ENCODE measurements around the gene TARS3. TPM values are rescaled to one million over a fixed set of nuclear protein-coding genes. Genes with fewer than 3 reads are reported as not detected.

TARS3 gene
- total and polyA plus RNA-seq, 2 donors from 2014 or later: 7.8 to 13.8 TPM

- no peak overlapping the region for H3K4me3 ChIP-seq (ENCODE audit: low read length in 3 of 3)
- intact Hi-C loops (cut with DNase I): no loop called here
- H3K27me3 ChIP-seq (ENCODE audit: control insufficient read depth, insufficient read depth, low read length): no peaks in the 10 kb centered on the region
- DNase-seq (no peak), FAIRE-seq (no peak)
- no peaks in the 10 kb centered on the region for H3K4me1 ChIP-seq (ENCODE audit: control insufficient read depth in 2 of 3, insufficient read depth in 2 of 3, low read depth in 1 of 3, low read length in 3 of 3)
- TF ChIP-seq CTCF (IDR thresholded peaks at IDR 0.05; ENCODE audit: borderline replicate concordance, extremely low read depth, insufficient read depth): no peak
- H3K27ac ChIP-seq (ENCODE audit: low read depth in 2 of 2, low read length in 2 of 2): no peak overlapping the region
- H3K9ac ChIP-seq (ENCODE audit: low read length in 3 of 3): no peak overlapping the region
- peaks cover 0 to 9% (median 0%) of the 10 kb centered on the region in 3 donors for H3K36me3 ChIP-seq (ENCODE audit: control insufficient read depth in 2 of 3, insufficient read depth in 3 of 3, low read length in 3 of 3)
- H3K9me3 ChIP-seq (ENCODE audit: control insufficient read depth in 2 of 3, insufficient read depth in 1 of 3, low read length in 3 of 3): no peaks in the 10 kb centered on the region
These were observed 34.4 kb downstream of the TARS3 start for GRCh38 chr15:101689901-101690300.

GRCh38 chr15:101686718-101687117, 37.6 kb downstream of the TARS3 start:
- H3K36me3 ChIP-seq (ENCODE audit: control insufficient read depth in 2 of 3, insufficient read depth in 3 of 3, low read length in 3 of 3): peaks cover 0 to 24% (median 8%) of the 10 kb centered on the region in 3 donors
- no peak overlapping the region for H3K4me3 ChIP-seq (ENCODE audit: low read length in 3 of 3)
- no peak for DNase-seq
- H3K9me3 ChIP-seq (ENCODE audit: control insufficient read depth in 2 of 3, insufficient read depth in 1 of 3, low read length in 3 of 3): no peaks in the 10 kb centered on the region
- intact Hi-C loops (cut with DNase I): no loop called here
- H3K9ac ChIP-seq (ENCODE audit: low read length in 3 of 3): no peak overlapping the region
- H3K27ac ChIP-seq (ENCODE audit: low read depth in 2 of 2, low read length in 2 of 2): no peak overlapping the region
- TF ChIP-seq CTCF (IDR thresholded peaks at IDR 0.05; ENCODE audit: borderline replicate concordance, extremely low read depth, insufficient read depth): no peak
- no peaks in the 10 kb centered on the region for H3K27me3 ChIP-seq (ENCODE audit: control insufficient read depth, insufficient read depth, low read length)
- FAIRE-seq: no peak
- H3K4me1 ChIP-seq (ENCODE audit: control insufficient read depth in 2 of 3, insufficient read depth in 2 of 3, low read depth in 1 of 3, low read length in 3 of 3): no peaks in the 10 kb centered on the region

GRCh38 chr15:101684877-101685276, 39.4 kb downstream of the TARS3 start:
- Histone ChIP-seq H3K27me3 (ENCODE audit: control insufficient read depth, insufficient read depth, low read length) (no peaks in the 10 kb centered on the region), H3K4me1 (ENCODE audit: control insufficient read depth in 2 of 3, insufficient read depth in 2 of 3, low read depth in 1 of 3, low read length in 3 of 3) (no peaks in the 10 kb centered on the region), H3K4me3 (ENCODE audit: low read length in 3 of 3) (no peak overlapping the region), H3K27ac (ENCODE audit: low read depth in 2 of 2, low read length in 2 of 2) (no peak overlapping the region), H3K9ac (ENCODE audit: low read length in 3 of 3) (no peak overlapping the region), H3K36me3 (ENCODE audit: control insufficient read depth in 2 of 3, insufficient read depth in 3 of 3, low read length in 3 of 3) (peaks cover 0 to 29% (median 7%) of the 10 kb centered on the region in 3 donors), H3K9me3 (ENCODE audit: control insufficient read depth in 2 of 3, insufficient read depth in 1 of 3, low read length in 3 of 3) (no peaks in the 10 kb centered on the region)
- intact Hi-C loops (cut with DNase I): no loop called here
- no peak for DNase-seq
- no peak for TF ChIP-seq CTCF (IDR thresholded peaks at IDR 0.05; ENCODE audit: borderline replicate concordance, extremely low read depth, insufficient read depth)
- FAIRE-seq: no peak

GRCh38 chr15:101684384-101684783, 39.9 kb downstream of the TARS3 start:
- Histone ChIP-seq H3K27ac (ENCODE audit: low read depth in 2 of 2, low read length in 2 of 2) (no peak overlapping the region), H3K27me3 (ENCODE audit: control insufficient read depth, insufficient read depth, low read length) (no peaks in the 10 kb centered on the region), H3K4me3 (ENCODE audit: low read length in 3 of 3) (no peak overlapping the region), H3K9ac (ENCODE audit: low read length in 3 of 3) (no peak overlapping the region), H3K4me1 (ENCODE audit: control insufficient read depth in 2 of 3, insufficient read depth in 2 of 3, low read depth in 1 of 3, low read length in 3 of 3) (no peaks in the 10 kb centered on the region), H3K9me3 (ENCODE audit: control insufficient read depth in 2 of 3, insufficient read depth in 1 of 3, low read length in 3 of 3) (no peaks in the 10 kb centered on the region), H3K36me3 (ENCODE audit: control insufficient read depth in 2 of 3, insufficient read depth in 3 of 3, low read length in 3 of 3) (peaks cover 0 to 29% (median 6%) of the 10 kb centered on the region in 3 donors)
- DNase-seq (no peak), FAIRE-seq (no peak)
- TF ChIP-seq CTCF (IDR thresholded peaks at IDR 0.05; ENCODE audit: borderline replicate concordance, extremely low read depth, insufficient read depth): no peak
- intact Hi-C loops (cut with DNase I): no loop called here
